ENCODE data around the gene LRRC10.
A peak's percentile ranks its signal among the peaks of the same experiment; 100 is the strongest.

LRRC10 gene

DNA sequence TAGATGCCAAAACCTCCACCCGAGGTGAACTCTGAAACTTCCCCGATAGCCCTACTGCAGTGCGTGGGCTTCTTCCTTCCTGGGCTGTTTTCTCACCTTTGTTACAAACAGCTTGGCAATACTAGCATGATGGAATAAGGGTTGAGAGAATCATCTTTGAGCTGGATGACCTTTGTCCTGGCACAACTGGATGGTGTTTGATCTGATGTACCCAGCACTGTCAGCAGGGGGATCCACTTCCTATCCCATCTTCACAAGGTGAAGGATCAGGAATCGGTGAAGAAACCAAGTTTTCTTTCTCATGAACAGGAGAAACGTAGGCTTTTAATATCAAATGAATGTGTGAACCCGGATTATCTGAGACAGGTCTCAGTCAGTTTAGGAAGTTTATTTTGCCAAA, 19.5 kb upstream of the LRRC10 start:
- TF ChIP-seq, protein P1, sequence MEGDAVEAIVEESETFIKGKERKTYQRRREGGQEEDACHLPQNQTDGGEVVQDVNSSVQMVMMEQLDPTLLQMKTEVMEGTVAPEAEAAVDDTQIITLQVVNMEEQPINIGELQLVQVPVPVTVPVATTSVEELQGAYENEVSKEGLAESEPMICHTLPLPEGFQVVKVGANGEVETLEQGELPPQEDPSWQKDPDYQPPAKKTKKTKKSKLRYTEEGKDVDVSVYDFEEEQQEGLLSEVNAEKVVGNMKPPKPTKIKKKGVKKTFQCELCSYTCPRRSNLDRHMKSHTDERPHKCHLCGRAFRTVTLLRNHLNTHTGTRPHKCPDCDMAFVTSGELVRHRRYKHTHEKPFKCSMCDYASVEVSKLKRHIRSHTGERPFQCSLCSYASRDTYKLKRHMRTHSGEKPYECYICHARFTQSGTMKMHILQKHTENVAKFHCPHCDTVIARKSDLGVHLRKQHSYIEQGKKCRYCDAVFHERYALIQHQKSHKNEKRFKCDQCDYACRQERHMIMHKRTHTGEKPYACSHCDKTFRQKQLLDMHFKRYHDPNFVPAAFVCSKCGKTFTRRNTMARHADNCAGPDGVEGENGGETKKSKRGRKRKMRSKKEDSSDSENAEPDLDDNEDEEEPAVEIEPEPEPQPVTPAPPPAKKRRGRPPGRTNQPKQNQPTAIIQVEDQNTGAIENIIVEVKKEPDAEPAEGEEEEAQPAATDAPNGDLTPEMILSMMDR (IDR thresholded peaks at IDR 0.05; ENCODE audit: low read depth, low read length), result peak; percentile 54
- no peak overlapping the region for H3K4me3 ChIP-seq (ENCODE audit: low read depth, low read length)
- no peaks in the 10 kb centered on the region for H3K36me3 ChIP-seq
- H3K9me3 ChIP-seq (ENCODE audit: severe bottlenecking), result no peaks in the 10 kb centered on the region
- no peak for DNase-seq
- H3K27me3 ChIP-seq (ENCODE audit: insufficient read depth, low read depth, severe bottlenecking), result no peaks in the 10 kb centered on the region
- no peak overlapping the region for H3K27ac ChIP-seq

DNA sequence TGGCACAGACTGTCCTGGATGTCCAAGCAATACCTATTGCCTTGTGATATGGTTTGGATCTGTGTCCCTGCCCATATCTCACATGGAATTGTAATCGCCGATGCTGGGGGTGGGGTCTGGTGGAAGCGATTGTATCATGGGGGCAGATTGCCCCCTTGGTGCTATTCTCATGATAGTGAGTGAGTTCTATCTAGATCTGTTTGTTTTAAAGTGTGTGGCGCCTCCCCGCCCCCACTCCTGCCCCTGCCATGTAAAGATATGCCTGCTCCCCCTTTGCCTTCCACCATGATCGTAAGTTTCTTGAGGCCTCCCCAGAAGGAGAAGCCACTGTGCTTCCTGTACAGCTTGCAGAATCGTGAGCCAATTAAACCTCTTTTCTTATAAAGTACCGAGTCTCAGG, 16.8 kb upstream of the LRRC10 start:
- Histone ChIP-seq H3K9me3 (ENCODE audit: severe bottlenecking) (no peaks in the 10 kb centered on the region), H3K27ac (no peak overlapping the region), H3K36me3 (no peaks in the 10 kb centered on the region), H3K4me3 (ENCODE audit: low read depth, low read length) (no peak overlapping the region), H3K27me3 (ENCODE audit: insufficient read depth, low read depth, severe bottlenecking) (no peaks in the 10 kb centered on the region)
- DNase-seq, result no peak
- TF ChIP-seq, protein P1 (IDR thresholded peaks at IDR 0.05; ENCODE audit: low read depth, low read length), result no peak

DNA sequence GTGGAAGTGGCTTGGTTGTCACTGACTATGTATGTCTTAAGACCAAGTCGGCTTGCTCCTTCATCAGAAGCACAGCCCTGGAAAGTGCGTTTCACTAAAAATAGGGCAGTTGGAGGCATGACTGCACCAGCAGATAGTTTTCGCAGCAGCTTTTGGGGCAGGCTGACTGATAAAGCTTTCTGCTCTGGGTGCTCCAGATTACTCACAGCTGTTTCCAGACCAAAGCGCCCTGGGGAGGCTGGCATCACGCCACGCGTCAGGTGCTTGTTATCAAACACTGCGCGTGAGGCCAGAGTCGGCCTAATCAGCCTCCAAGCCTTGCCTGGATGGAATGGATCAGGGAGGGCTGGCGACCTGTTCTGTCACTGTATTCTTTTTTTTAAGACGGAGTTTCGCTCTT, 13.3 kb upstream of the LRRC10 start:
- no peak overlapping the region for H3K4me3 ChIP-seq (ENCODE audit: low read depth, low read length)
- no peaks in the 10 kb centered on the region for H3K27me3 ChIP-seq (ENCODE audit: insufficient read depth, low read depth, severe bottlenecking)
- no peaks in the 10 kb centered on the region for H3K9me3 ChIP-seq (ENCODE audit: severe bottlenecking)
- DNase-seq, result no peak
- no peak overlapping the region for H3K27ac ChIP-seq
- H3K36me3 ChIP-seq, result no peaks in the 10 kb centered on the region
- TF ChIP-seq, protein P1 (IDR thresholded peaks at IDR 0.05; ENCODE audit: low read depth, low read length), result no peak

DNA sequence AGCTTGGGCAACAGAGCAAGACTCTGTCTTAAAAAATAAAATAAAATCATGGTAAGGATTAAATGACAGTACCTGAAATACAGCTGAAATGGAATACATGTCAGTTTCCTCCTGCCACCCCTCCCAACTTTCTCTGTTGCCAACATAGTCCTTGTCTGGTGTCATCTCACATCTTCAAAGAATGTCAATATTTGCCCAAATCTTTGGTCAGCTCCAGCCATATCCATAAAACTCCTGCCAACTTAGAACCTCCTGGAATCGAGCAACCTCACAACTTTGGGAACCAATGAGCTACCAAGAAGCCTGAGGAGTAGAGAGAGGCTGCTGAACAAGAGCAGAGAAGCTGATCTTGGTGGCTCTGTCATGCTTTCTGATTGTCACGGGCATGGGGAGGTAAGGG, 10.8 kb upstream of the LRRC10 start:
- Histone ChIP-seq H3K36me3 (no peaks in the 10 kb centered on the region), H3K9me3 (ENCODE audit: severe bottlenecking) (no peaks in the 10 kb centered on the region), H3K27ac (no peak overlapping the region), H3K27me3 (ENCODE audit: insufficient read depth, low read depth, severe bottlenecking) (no peaks in the 10 kb centered on the region), H3K4me3 (ENCODE audit: low read depth, low read length) (no peak overlapping the region)
- TF ChIP-seq, protein P1 (IDR thresholded peaks at IDR 0.05; ENCODE audit: low read depth, low read length), result no peak
- no peak for DNase-seq

DNA sequence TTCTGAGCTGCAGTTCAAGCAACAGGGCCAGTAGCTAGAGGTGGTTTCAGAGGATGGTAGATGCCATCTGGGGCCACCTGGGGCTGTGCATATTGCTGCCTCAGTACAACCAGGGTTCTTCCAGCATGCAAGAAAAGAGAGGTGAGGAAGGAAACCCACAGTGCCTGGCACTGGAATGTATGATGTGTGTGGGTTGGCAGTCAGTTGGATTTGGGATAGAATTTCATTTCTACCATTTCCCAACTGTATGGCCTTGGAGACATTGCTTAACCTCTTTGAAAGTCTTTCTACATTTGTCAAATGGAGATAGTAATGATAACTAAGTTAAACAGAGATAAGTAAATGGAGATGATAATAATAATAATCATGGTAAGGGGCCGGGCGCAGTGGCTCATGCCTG, 10.2 kb upstream of the LRRC10 start:
- no peak overlapping the region for H3K27ac ChIP-seq
- H3K4me3 ChIP-seq (ENCODE audit: low read depth, low read length), result no peak overlapping the region
- TF ChIP-seq, protein P1 (IDR thresholded peaks at IDR 0.05; ENCODE audit: low read depth, low read length), result no peak
- no peaks in the 10 kb centered on the region for H3K27me3 ChIP-seq (ENCODE audit: insufficient read depth, low read depth, severe bottlenecking)
- H3K9me3 ChIP-seq (ENCODE audit: severe bottlenecking), result no peaks in the 10 kb centered on the region
- no peaks in the 10 kb centered on the region for H3K36me3 ChIP-seq
- DNase-seq, result no peak

DNA sequence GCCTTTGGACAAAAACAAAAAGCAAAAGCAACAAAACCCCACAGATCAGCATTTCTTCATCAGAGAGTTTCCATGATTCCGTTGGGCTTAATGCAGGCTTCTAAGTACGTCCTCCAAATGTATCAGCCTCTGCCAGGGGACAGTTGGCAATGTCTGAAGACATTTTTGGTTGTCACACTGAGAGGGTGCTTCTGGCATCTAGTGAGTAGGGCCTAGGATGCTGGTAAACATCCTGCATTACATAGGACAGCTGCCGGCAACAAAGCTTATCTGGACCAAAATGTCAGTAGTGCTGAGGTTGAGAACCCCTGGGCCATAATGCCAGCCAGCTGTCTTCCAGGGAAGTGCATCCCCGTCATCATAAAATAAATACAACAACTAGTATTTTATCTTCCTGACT, 9.4 kb upstream of the LRRC10 start:
- no peaks in the 10 kb centered on the region for H3K36me3 ChIP-seq
- no peak for DNase-seq
- no peak overlapping the region for H3K4me3 ChIP-seq (ENCODE audit: low read depth, low read length)
- no peaks in the 10 kb centered on the region for H3K27me3 ChIP-seq (ENCODE audit: insufficient read depth, low read depth, severe bottlenecking)
- H3K27ac ChIP-seq, result no peak overlapping the region
- H3K9me3 ChIP-seq (ENCODE audit: severe bottlenecking), result no peaks in the 10 kb centered on the region
- TF ChIP-seq, protein P1 (IDR thresholded peaks at IDR 0.05; ENCODE audit: low read depth, low read length), result no peak
